Fibroblast of skin of right quadriceps (primary cell): ENCODE measurements around the gene PWWP2B.
"Not testable (repeated sequence)": the region's sequence is repeated elsewhere in the genome, so short reads cannot be mapped to it uniquely, and the experiment has no call there.

Experiments used
- DNase-seq: peaks from one replicate; pipeline ENCODE4 v3.0.0-alpha.2; 2013

PWWP2B gene

GRCh38 chr10:132436096-132436495 is 39.1 kb downstream of the PWWP2B start:
- DNase-seq = not testable (repeated sequence)

- no peak for DNase-seq
These were observed 39.9 kb downstream of the PWWP2B start for GRCh38 chr10:132436861-132437410.

- DNase-seq = no peak
These were observed 40.5 kb downstream of the PWWP2B start for GRCh38 chr10:132437541-132437950.

GRCh38 chr10:132438091-132439024 is 41.4 kb downstream of the PWWP2B start:
- DNase-seq = no peak

GRCh38 chr10:132439025-132439388 is 42.0 kb downstream of the PWWP2B start:
- DNase-seq = no peak

GRCh38 chr10:132439424-132440163 is 42.6 kb downstream of the PWWP2B start:
- DNase-seq = no peak

GRCh38 chr10:132440791-132441565 is 44.0 kb downstream of the PWWP2B start:
- DNase-seq = no peak

GRCh38 chr10:132441818-132442524 is 45.0 kb downstream of the PWWP2B start:
- no peak for DNase-seq

GRCh38 chr10:132442636-132443035 is 45.6 kb downstream of the PWWP2B start:
- DNase-seq = no peak

GRCh38 chr10:132443605-132443982 is 46.6 kb downstream of the PWWP2B start:
- peak; percentile 58 for DNase-seq

- peak; percentile 64 for DNase-seq
These were observed 47.2 kb downstream of the PWWP2B start for GRCh38 chr10:132443983-132444876.

- peak; percentile 38 for DNase-seq
These were observed 47.9 kb downstream of the PWWP2B start for GRCh38 chr10:132444877-132445351.

GRCh38 chr10:132445516-132446194 is 48.7 kb downstream of the PWWP2B start:
- no peak for DNase-seq

GRCh38 chr10:132446195-132446581 is 49.2 kb downstream of the PWWP2B start:
- no peak for DNase-seq

GRCh38 chr10:132446661-132447445 is 49.9 kb downstream of the PWWP2B start:
- DNase-seq = peak; percentile 58

GRCh38 chr10:132447446-132448247 is 50.6 kb downstream of the PWWP2B start:
- DNase-seq = peak; percentile 83

GRCh38 chr10:132448248-132448731 is 51.3 kb downstream of the PWWP2B start:
- DNase-seq = no peak

- DNase-seq = no peak
These were observed 52.2 kb downstream of the PWWP2B start for GRCh38 chr10:132449051-132449810.
